ENCODE data around the gene CDC42. TPM values are rescaled to one million over a fixed set of nuclear protein-coding genes. Genes with fewer than 3 reads are reported as not detected.
A peak's percentile ranks its signal among the peaks of the same experiment; 100 is the strongest.

CDC42 gene
- total RNA-seq, 1 donor from 2014 or later, result 772 TPM

DNA sequence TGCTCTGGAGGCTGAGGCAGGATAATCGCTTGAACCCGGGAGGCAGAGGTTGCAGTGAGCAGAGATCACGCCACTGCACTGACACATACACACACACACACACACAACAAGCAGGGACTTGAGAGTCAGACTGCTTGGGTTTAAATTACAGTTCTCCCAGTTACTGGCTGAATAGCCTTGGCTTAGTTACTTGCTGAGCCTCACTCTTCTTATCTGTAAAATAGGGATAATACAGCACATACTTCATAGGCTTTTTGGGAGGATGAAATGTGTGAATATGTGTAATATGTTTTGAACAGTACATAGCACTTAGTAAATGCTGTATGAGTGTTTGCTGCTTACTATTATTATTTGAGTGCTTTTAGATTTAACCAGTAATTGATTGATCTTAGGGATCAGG, 23.8 kb downstream of the CDC42 start:
- DNase-seq, result no peak

GRCh38 chr1:22077728-22078127, 25.2 kb downstream of the CDC42 start:
- peak; percentile 52 for DNase-seq

GRCh38 chr1:22078133-22078532, 25.6 kb downstream of the CDC42 start:
- no peak for DNase-seq

GRCh38 chr1:22080191-22080590, 27.7 kb downstream of the CDC42 start:
- DNase-seq, result no peak

- no peak for DNase-seq
Measured at GRCh38 chr1:22088331-22088730, 35.8 kb downstream of the CDC42 start.

GRCh38 chr1:22089134-22089571, 36.6 kb downstream of the CDC42 start:
- DNase-seq, result no peak

DNA sequence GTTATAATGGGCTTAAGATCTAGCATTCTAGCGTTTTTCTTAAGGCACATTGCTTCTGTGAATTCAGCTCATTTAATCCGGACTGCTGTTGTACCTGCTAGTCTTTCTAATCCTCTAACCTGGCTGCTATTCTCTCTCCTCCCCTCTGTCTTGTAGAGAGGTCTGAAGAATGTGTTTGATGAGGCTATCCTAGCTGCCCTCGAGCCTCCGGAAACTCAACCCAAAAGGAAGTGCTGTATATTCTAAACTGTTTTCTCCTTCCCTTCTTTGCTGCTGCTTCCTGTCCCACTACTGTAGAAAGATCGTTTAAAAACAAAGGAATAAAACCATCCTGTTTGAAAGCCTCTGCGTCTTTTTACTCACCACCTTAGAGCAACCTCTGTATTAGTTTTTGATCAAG, 37.3 kb downstream of the CDC42 start:
- DNase-seq, result peak; percentile 30

- no peak for DNase-seq
Measured at GRCh38 chr1:22090867-22091266, 38.4 kb downstream of the CDC42 start.

DNA sequence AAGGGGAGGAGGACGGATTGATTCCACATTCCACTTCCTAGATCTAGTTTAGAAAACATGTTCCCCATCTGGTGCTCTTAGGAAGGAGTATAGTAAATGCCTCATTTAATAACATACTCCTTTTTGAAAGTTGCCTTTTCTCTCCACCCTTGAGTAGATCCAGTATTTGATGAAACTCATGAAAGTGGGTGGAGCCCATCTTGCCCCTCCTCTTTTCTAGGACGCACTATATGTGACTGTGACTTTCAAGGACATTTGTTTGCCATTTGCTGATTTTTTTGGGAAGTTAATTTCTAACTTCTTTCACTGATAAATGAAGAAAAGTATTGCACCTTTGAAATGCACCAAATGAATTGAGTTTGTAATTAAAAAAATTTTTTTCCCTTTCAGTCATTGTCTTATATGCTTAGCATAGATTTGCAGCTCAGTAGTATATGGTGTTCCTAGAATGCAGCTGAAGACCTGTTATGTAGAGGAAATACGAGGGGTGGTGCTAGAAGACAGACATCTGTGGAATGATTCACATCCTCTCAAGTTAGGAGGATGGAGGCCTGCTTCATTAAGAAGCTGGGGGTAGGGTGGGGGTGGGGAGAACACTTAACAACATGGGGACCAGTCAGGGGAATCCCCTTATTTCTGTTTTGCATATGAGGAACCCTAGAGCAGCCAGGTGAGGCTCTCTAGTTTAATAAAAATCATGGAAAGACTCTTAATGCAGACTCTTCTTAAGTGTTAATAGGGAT, 39.7 kb downstream of the CDC42 start:
- peak; percentile 85 for DNase-seq

DNA sequence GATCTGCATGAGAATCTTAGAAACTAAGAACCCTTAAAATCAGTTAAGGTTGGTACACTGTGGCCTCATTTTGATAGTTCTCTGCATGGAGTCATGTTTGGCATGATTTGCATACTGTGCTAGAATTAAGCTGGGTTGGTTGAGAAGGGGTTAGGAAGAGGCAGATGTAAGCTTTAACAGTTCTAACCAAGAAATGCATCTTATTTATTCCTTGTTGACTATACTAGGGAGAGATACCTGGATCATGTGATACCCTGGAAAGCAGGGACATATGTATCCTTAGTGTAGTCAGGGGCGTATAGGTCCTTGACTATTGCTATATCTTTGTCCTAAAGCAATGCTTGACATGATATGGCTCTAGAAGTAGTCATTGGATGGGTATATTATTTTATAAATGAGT, 41.0 kb downstream of the CDC42 start:
- DNase-seq, result no peak

GRCh38 chr1:22096036-22096435, 43.5 kb downstream of the CDC42 start:
- DNase-seq, result no peak

DNA sequence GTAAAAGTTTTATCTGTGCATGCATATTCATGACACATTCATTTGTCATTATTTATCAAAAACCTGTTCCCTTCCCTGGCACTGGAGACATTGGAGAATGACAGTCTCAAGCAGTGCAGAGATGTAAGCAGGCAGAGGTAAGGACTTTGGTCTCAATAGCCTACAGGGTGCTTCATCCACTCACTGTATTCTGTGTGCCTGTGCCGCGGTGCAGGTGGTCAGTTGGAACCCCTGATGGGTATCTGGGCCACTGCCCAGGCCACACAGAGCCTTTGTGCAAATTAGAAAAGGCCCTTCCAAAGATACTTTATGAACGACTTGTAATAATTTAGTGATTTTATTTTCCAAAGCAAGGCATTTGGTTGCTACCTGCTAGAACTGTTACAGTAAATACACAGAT, 44.0 kb downstream of the CDC42 start:
- no peak for DNase-seq

DNA sequence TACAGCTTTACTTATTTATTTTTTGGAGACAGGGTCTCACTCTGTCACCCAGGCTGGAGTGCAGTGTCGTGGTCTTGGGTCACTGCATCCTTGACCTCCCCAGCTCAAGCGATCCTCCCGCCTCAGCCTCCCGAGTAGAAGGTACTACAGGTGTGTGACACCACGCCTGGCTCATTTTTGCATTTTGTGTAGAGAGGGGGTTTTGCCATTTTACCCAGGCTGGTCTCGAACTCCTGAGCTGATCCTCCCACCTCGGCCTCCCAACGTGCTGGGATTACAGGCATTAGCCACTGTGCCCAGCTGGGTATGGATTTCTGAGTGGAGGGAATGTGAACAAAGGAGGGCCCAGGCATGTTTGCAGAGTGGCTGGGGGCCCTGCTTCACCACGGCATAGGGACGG, 46.2 kb downstream of the CDC42 start:
- no peak for DNase-seq

DNA sequence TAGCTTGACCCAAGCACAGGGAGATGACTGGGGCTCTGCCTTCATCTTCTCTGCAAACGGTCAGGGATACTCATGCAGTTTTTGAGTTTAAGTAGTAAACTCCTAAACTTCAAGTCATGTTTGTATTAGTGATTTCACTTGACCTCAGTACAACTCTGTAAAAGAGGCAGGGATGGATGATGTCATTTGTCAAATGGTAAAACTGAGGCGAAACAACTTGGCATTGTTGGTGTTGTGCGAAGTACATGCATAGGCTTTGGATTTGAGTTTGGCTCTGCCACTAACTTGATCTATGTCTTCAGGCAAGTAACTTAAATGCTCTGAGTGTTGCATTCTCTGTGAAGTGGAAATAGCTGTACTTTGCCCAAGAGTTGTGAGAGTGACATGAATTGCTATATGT, 47.7 kb downstream of the CDC42 start:
- no peak for DNase-seq

GRCh38 chr1:22101199-22101598, 48.7 kb downstream of the CDC42 start:
- no peak for DNase-seq

DNA sequence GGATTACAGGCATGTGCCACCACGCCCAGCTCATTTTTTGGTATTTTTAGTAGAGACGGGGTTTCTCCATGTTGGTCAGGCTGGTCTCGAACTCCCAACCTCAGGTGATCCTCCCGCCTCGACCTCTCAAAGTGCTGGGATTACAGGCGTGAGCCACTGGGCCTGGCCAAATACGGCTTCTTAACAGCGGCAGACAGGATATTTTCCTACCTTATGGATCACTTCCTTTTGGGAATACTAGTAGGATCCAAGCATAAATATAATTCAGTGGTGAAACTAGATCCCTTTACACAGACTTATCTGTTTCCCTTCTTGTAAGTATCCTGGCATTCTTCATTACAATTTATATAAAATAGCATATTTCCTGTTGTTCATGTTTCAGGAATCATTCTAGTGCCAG, 49.5 kb downstream of the CDC42 start:
- DNase-seq, result peak; percentile 48

DNA sequence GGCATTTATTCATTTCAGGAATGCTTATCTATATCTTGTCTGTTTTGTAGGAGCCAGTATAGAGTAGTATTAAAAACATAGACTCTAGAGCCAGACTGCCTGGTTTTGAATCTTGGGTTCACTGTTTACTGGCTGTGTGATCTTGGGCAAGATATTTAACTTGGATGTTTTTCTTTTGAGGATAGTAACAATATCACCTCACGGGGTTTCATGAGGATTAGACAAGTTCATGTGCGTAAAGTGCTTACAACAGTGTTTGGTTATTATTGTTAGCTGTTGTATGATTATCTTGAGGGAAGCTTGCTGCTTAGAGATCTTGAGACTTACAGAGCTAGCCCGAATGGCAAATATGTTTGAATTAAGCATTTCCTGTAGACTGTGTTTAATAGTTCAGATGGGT, 50.2 kb downstream of the CDC42 start:
- DNase-seq, result no peak

DNA sequence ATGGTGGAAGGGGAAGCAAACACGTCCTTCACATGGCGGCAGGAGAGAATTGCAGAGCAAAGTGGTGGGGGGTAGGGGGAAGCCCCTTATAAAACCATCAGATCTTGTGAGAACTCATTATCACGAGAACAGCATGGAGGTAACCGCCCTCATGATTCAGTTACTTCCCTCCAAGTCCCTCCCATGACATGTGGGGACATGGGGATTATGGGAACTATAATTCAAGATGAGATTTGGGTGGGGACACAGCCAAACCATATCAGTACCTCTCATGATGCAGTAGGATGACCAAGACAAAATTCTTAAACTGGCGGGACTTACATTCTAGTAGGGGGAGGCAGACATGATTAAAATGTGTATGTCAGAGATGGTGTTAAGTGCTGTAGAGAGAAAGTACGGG, 51.6 kb downstream of the CDC42 start:
- no peak for DNase-seq

GRCh38 chr1:22104865-22105437, 52.4 kb downstream of the CDC42 start:
- DNase-seq, result no peak

- DNase-seq, result peak; percentile 79
Measured at GRCh38 chr1:22105611-22106207, 53.2 kb downstream of the CDC42 start.

- DNase-seq, result no peak
Measured at GRCh38 chr1:22107126-22107525, 54.6 kb downstream of the CDC42 start.

DNA sequence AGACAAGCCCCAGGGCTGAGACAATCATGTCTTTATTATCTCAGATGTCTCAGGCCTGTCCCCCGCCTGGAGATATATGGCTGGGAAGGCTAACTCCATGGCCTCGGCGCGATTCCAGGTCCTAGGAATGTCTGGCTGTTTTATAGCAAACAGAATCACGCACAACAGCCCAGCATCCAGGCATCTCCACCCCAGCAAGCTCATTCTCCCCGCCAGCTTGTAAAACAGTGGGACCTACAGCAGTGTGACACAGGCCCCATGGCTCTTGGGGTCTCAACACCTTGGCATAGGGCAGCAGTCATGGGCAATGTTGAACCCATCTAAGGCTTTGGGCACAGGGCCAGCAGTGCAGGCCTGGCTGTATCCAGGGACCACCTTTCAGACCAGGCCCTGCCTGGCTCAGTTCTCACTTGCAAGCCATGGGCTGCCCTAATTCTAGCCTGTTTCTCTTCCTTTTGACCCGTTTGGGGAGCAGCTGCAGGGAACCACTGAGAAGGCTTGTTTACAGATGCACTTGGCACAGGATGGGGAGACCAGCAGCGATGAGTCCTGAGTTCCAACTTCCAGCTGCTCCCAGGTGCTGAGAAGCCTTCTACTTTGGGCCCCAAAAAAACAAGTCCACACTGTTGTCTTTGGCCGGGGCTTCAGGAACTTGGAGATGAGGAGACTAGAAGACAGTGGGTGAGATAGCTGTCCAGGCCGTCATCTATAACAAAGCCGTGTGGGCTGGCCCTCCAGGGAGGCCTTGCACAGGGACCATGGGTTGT, 56.0 kb downstream of the CDC42 start:
- DNase-seq, result no peak

GRCh38 chr1:22110016-22110415, 57.5 kb downstream of the CDC42 start:
- DNase-seq, result no peak

GRCh38 chr1:22111115-22111514, 58.6 kb downstream of the CDC42 start:
- DNase-seq, result no peak
